Prostate gland (tissue), 2 donors: Measurements from ENCODE around the gene SPINK1.

Experiments used
- CTCF ChIP-seq, 4 experiments: fragments of 200-600 bp in 2 of 4; fragments of 450-650 bp in 2 of 4; sonication (generic) in 2 of 4; IDR thresholded peaks; 1 replicate in 3 of 4; 2 replicates in 1 of 4; pipeline ENCODE4 v1.5.1; 2016 to 2019; ENCODE audit warnings: antibody characterized with exemption in 4 of 4, mild to moderate bottlenecking in 2 of 4, moderate library complexity in 2 of 4
- POLR2A ChIP-seq: fragments of 450-650 bp; IDR thresholded peaks from one replicate; pipeline ENCODE4 v1.6.1; 2016; ENCODE audit warnings: antibody characterized with exemption, mild to moderate bottlenecking

- no peak for TF ChIP-seq POLR2A
- no peak for TF ChIP-seq CTCF (IDR thresholded peaks at IDR 0.05)
These were observed 41.7 kb downstream of the SPINK1 start for GRCh38 chr5:147789820-147790219.
